H9 (cell line): ENCODE data around the gene PID1. TPM values are rescaled to one million over a fixed set of nuclear protein-coding genes. Genes with fewer than 3 reads are reported as not detected.

Experiments used
- DNase-seq: peaks from one replicate; pipeline ENCODE4 v3.0.0-alpha.2; 2017
- H2AFZ ChIP-seq: one replicate; pipeline ENCODE4 v1.6.1; 2013; ENCODE audit warnings: mild to moderate bottlenecking, low read length, control low read depth, moderate library complexity
- H2AK5ac ChIP-seq: 2 replicates; pipeline ENCODE4 v1.6.1; 2013; ENCODE audit warnings: low read length, control low read depth, mixed read lengths; ENCODE audit not compliant: insufficient read length
- H2BK120ac ChIP-seq: one replicate; pipeline ENCODE4 v1.6.1; 2013; ENCODE audit warnings: low read depth, mild to moderate bottlenecking, low read length, control low read depth, inconsistent platforms; ENCODE audit not compliant: poor library complexity, severe bottlenecking
- H2BK12ac ChIP-seq: 2 replicates; pipeline ENCODE4 v1.6.1; 2013; ENCODE audit warnings: low read length, control low read depth, mixed read lengths, low read depth; ENCODE audit not compliant: insufficient read length
- H2BK15ac ChIP-seq: 2 replicates; pipeline ENCODE4 v1.6.1; 2013; ENCODE audit warnings: low read depth, low read length, control low read depth
- H2BK20ac ChIP-seq: one replicate; pipeline ENCODE4 v1.6.1; 2013; ENCODE audit warnings: low read depth, mild to moderate bottlenecking, low read length, control low read depth, inconsistent platforms; ENCODE audit not compliant: poor library complexity, severe bottlenecking
- H2BK5ac ChIP-seq: 2 replicates; pipeline ENCODE4 v1.6.1; 2013; ENCODE audit warnings: low read length, control low read depth, mixed read lengths; ENCODE audit not compliant: insufficient read length
- H3K14ac ChIP-seq: 2 replicates; pipeline ENCODE4 v1.6.1; 2013; ENCODE audit warnings: low read length, control low read depth; ENCODE audit not compliant: insufficient read depth
- H3K18ac ChIP-seq: 2 replicates; pipeline ENCODE4 v1.6.1; 2013; ENCODE audit warnings: low read depth, mild to moderate bottlenecking, mixed read lengths, low read length, control low read depth; ENCODE audit not compliant: insufficient read length
- H3K23ac ChIP-seq: 2 replicates; pipeline ENCODE4 v1.6.1; 2013; ENCODE audit warnings: low read length, control low read depth, mixed read lengths, low read depth; ENCODE audit not compliant: insufficient read length
- H3K23me2 ChIP-seq: 2 replicates; pipeline ENCODE4 v1.6.1; 2013; ENCODE audit warnings: low read depth, mild to moderate bottlenecking, mixed read lengths, low read length, control low read depth; ENCODE audit not compliant: insufficient read length, poor library complexity, severe bottlenecking
- H3K27ac ChIP-seq: 2 replicates; pipeline ENCODE4 v1.5.1; 2013; ENCODE audit warnings: low read length, control low read depth, mixed read lengths, low read depth; ENCODE audit not compliant: insufficient read length
- H3K27me3 ChIP-seq: 2 replicates; pipeline ENCODE4 v1.6.1; 2013; ENCODE audit warnings: low read length, control low read depth, inconsistent platforms; ENCODE audit not compliant: insufficient read depth
- H3K4ac ChIP-seq: 2 replicates; pipeline ENCODE4 v1.6.1; 2013; ENCODE audit warnings: low read depth, mild to moderate bottlenecking, control low read depth, inconsistent platforms, low read length, moderate library complexity
- H3K4me1 ChIP-seq: 2 replicates; pipeline ENCODE4 v1.6.1; 2013; ENCODE audit warnings: low read length, control low read depth, inconsistent platforms; ENCODE audit not compliant: insufficient read depth
- H3K4me2 ChIP-seq: 2 replicates; pipeline ENCODE4 v1.6.1; 2013; ENCODE audit warnings: low read length, control low read depth, mixed read lengths; ENCODE audit not compliant: insufficient read length, insufficient read depth
- H3K56ac ChIP-seq: 2 replicates; pipeline ENCODE4 v1.6.1; 2013; ENCODE audit warnings: low read depth, mild to moderate bottlenecking, mixed read lengths, low read length, control low read depth; ENCODE audit not compliant: insufficient read length
- H3K79me1 ChIP-seq: 2 replicates; pipeline ENCODE4 v1.6.1; 2013; ENCODE audit warnings: low read depth, mild to moderate bottlenecking, moderate library complexity, low read length, control low read depth, inconsistent platforms; ENCODE audit not compliant: insufficient read depth, poor library complexity, severe bottlenecking
- H3K79me2 ChIP-seq: 2 replicates; pipeline ENCODE4 v1.6.1; 2013; ENCODE audit warnings: low read length, control low read depth, inconsistent platforms; ENCODE audit not compliant: insufficient read depth
- H3K9ac ChIP-seq: 2 replicates; pipeline ENCODE4 v1.6.1; 2013; ENCODE audit warnings: low read length, control low read depth, mixed read lengths; ENCODE audit not compliant: insufficient read length; ENCODE audit errors: extremely low read depth
- H3K9me3 ChIP-seq: one replicate; pipeline ENCODE4 v1.6.1; 2013; ENCODE audit warnings: low read depth, low read length, inconsistent platforms; ENCODE audit not compliant: control insufficient read depth
- H3T11ph ChIP-seq: one replicate; pipeline ENCODE4 v1.6.1; 2013; ENCODE audit warnings: mild to moderate bottlenecking, low read length, control low read depth, inconsistent platforms
- H4K20me1 ChIP-seq: one replicate; pipeline ENCODE4 v1.6.1; 2013; ENCODE audit not compliant: control insufficient read depth, insufficient read length, insufficient read depth
- H4K5ac ChIP-seq: 2 replicates; pipeline ENCODE4 v1.6.1; 2013; ENCODE audit warnings: low read depth, mild to moderate bottlenecking, mixed read lengths, low read length, control low read depth; ENCODE audit not compliant: insufficient read length
- H4K8ac ChIP-seq: replicated peaks from 2 replicates; pipeline ENCODE4 v1.6.1; 2013; ENCODE audit warnings: low read length, control low read depth, mixed read lengths, low read depth; ENCODE audit not compliant: insufficient read length
- H4K91ac ChIP-seq: 2 replicates; pipeline ENCODE4 v1.6.1; 2013; ENCODE audit warnings: low read depth, mild to moderate bottlenecking, moderate library complexity, mixed read lengths, low read length, control low read depth; ENCODE audit not compliant: insufficient read length
- H3K27ac Mint-ChIP-seq, 3 experiments: 2 replicates in 2 of 3; 3 replicates in 1 of 3; pipeline ENCODE4 v1.8.0; 2020 to 2021; ENCODE audit warnings: mixed read lengths in 3 of 3, mild to moderate bottlenecking in 1 of 3, moderate library complexity in 1 of 3
- H3K27me3 Mint-ChIP-seq: 2 replicates; pipeline ENCODE4 v1.8.0; 2021; ENCODE audit warnings: low read depth, mild to moderate bottlenecking, moderate library complexity, mixed read lengths
- H3K36me3 Mint-ChIP-seq, 3 experiments: 2 replicates in 2 of 3; 3 replicates in 1 of 3; pipeline ENCODE4 v1.8.0; 2020 to 2021; ENCODE audit warnings: low read depth in 3 of 3, mixed read lengths in 3 of 3; ENCODE audit not compliant: insufficient read depth in 1 of 3
- H3K4me1 Mint-ChIP-seq, 2 experiments: 2 replicates each; pipeline ENCODE4 v1.8.0; 2020; ENCODE audit warnings: mixed read lengths in 2 of 2
- H3K4me3 Mint-ChIP-seq, 2 experiments: 2 replicates in 1 of 2; 3 replicates in 1 of 2; pipeline ENCODE4 v1.8.0; 2020 to 2021; ENCODE audit warnings: mild to moderate bottlenecking in 2 of 2, mixed read lengths in 2 of 2, moderate library complexity in 1 of 2
- H3K9me3 Mint-ChIP-seq, 2 experiments: 2 replicates in 1 of 2; 3 replicates in 1 of 2; pipeline ENCODE4 v1.8.0; 2020; ENCODE audit warnings: mild to moderate bottlenecking in 2 of 2, mixed read lengths in 2 of 2, moderate library complexity in 1 of 2
- total RNA-seq: library from RNA; stranded (reverse); gene quantifications from 2 replicates; pipeline ENCODE4 v1.2.1, GENCODE V29; 2021
- TF ChIP-seq, protein P1 (sequence below): fragments of 200-600 bp; sonication (generic); conservative IDR thresholded peaks from 3 replicates; pipeline ENCODE4 v1.8.0; 2021; ENCODE audit warnings: antibody characterized with exemption, mild to moderate bottlenecking

PID1 gene
- total RNA-seq, 1 experiment from 2014 or later, result 1.4 TPM

- no peak overlapping the region for H2BK120ac ChIP-seq
- H3T11ph ChIP-seq, result no peak overlapping the region
- H3K9me3 ChIP-seq, result no peaks in the 10 kb centered on the region
- H3K23me2 ChIP-seq, result no peaks in the 10 kb centered on the region
- no peaks in the 10 kb centered on the region for H3K4me1 ChIP-seq
- no peak overlapping the region for H4K91ac ChIP-seq
- Mint-ChIP-seq H3K9me3 (no peaks in the 10 kb centered on the region), H3K36me3 (no peaks in the 10 kb centered on the region), H3K27ac (no peak overlapping the region), H3K4me1 (peaks cover 0 to 6% of the 10 kb centered on the region in 2 experiments; a peak in 3 of 4 replicates), H3K27me3 (no peaks in the 10 kb centered on the region), H3K4me3 (no peak overlapping the region)
- no peak overlapping the region for H3K4me2 ChIP-seq
- no peak overlapping the region for H3K56ac ChIP-seq
- no peak overlapping the region for H4K8ac ChIP-seq
- TF ChIP-seq, protein P1, sequence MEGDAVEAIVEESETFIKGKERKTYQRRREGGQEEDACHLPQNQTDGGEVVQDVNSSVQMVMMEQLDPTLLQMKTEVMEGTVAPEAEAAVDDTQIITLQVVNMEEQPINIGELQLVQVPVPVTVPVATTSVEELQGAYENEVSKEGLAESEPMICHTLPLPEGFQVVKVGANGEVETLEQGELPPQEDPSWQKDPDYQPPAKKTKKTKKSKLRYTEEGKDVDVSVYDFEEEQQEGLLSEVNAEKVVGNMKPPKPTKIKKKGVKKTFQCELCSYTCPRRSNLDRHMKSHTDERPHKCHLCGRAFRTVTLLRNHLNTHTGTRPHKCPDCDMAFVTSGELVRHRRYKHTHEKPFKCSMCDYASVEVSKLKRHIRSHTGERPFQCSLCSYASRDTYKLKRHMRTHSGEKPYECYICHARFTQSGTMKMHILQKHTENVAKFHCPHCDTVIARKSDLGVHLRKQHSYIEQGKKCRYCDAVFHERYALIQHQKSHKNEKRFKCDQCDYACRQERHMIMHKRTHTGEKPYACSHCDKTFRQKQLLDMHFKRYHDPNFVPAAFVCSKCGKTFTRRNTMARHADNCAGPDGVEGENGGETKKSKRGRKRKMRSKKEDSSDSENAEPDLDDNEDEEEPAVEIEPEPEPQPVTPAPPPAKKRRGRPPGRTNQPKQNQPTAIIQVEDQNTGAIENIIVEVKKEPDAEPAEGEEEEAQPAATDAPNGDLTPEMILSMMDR, result no peak
- H3K23ac ChIP-seq, result no peak overlapping the region
- no peak overlapping the region for H2BK12ac ChIP-seq
- no peak overlapping the region for H3K4ac ChIP-seq
- no peak overlapping the region for H3K9ac ChIP-seq
- no peaks in the 10 kb centered on the region for H3K27me3 ChIP-seq
- H2BK15ac ChIP-seq, result no peak overlapping the region
- DNase-seq, result no peak
- H3K79me2 ChIP-seq, result no peaks in the 10 kb centered on the region
- no peak overlapping the region for H2BK5ac ChIP-seq
- no peak overlapping the region for H3K18ac ChIP-seq
- no peak overlapping the region for H2AFZ ChIP-seq
- no peak overlapping the region for H3K14ac ChIP-seq
- no peak overlapping the region for H2BK20ac ChIP-seq
- no peaks in the 10 kb centered on the region for H4K20me1 ChIP-seq
- H3K27ac ChIP-seq, result no peak overlapping the region
- H2AK5ac ChIP-seq, result no peak overlapping the region
- H3K79me1 ChIP-seq, result no peaks in the 10 kb centered on the region
- H4K5ac ChIP-seq, result no peak overlapping the region
Measured at GRCh38 chr2:229085439-229085838, 185.6 kb downstream of the PID1 start.
